MCF 10A (cell line): Measurements from ENCODE around the gene CA10. TPM values are rescaled to one million over a fixed set of nuclear protein-coding genes. Genes with fewer than 3 reads are reported as not detected.

Source experiments
- BruUV-seq: library from RNA; stranded (reverse); fragments of 400-500 nt; replicated peaks from 2 replicates; lab custom pipeline; 2021; lab: Mats Ljungman, UMichigan
- CTCF ChIA-PET: fragments of 300-600 bp; sonication (Branson Sonifier 250); formaldehyde crosslinking; extraction: SDS; loops from one replicate; lab custom pipeline; 2021; ENCODE audit warnings: antibody characterized with exemption, inconsistent platforms; lab: Yijun Ruan, JAX
- POLR2A ChIA-PET: fragments of 300-600, 350-650 bp; sonication (Branson Sonifier 250); formaldehyde crosslinking; extraction: SDS; loops from one replicate; lab custom pipeline; 2020; ENCODE audit warnings: antibody characterized with exemption, inconsistent platforms; lab: Yijun Ruan, JAX
- DNase-seq: peaks from one replicate; pipeline ENCODE4 v3.0.0-alpha.2; 2018; ENCODE audit not compliant: unreplicated experiment
- H3K27ac Mint-ChIP-seq: one replicate; pipeline ENCODE4 v1.8.0; 2022; ENCODE audit warnings: mild to moderate bottlenecking, low read depth, mixed read lengths; ENCODE audit not compliant: unreplicated experiment
- H3K27me3 Mint-ChIP-seq: one replicate; pipeline ENCODE4 v1.8.0; 2022; ENCODE audit warnings: mixed read lengths; ENCODE audit not compliant: insufficient read depth, unreplicated experiment
- H3K36me3 Mint-ChIP-seq: one replicate; pipeline ENCODE4 v1.8.0; 2022; ENCODE audit warnings: mild to moderate bottlenecking, moderate library complexity, mixed read lengths; ENCODE audit not compliant: insufficient read depth, unreplicated experiment
- H3K4me1 Mint-ChIP-seq: one replicate; pipeline ENCODE4 v1.8.0; 2022; ENCODE audit warnings: mixed read lengths; ENCODE audit not compliant: insufficient read depth, unreplicated experiment
- H3K4me3 Mint-ChIP-seq: one replicate; pipeline ENCODE4 v1.8.0; 2022; ENCODE audit warnings: mild to moderate bottlenecking, moderate library complexity, mixed read lengths; ENCODE audit not compliant: unreplicated experiment
- H3K9me3 Mint-ChIP-seq: one replicate; pipeline ENCODE4 v1.8.0; 2022; ENCODE audit warnings: mixed read lengths; ENCODE audit not compliant: unreplicated experiment
- intact Hi-C: fragments of 100-400 bp; cut with micrococcal nuclease; formaldehyde crosslinking; loops from 2 replicates; pipeline ENCODE4 v1.14.1; 2022
- total RNA-seq: library from RNA; stranded (reverse); gene quantifications from 2 replicates; pipeline ENCODE4 v1.2.3, GENCODE V29; 2022
- TF ChIP-seq, protein P1 (sequence below): fragments of 200-600 bp; IDR thresholded peaks from one replicate; pipeline ENCODE4 v1.8.0; 2022; ENCODE audit warnings: antibody characterized with exemption, mild to moderate bottlenecking; ENCODE audit not compliant: unreplicated experiment

CA10 gene
- total RNA-seq, 1 experiment from 2014 or later = not detected

DNA sequence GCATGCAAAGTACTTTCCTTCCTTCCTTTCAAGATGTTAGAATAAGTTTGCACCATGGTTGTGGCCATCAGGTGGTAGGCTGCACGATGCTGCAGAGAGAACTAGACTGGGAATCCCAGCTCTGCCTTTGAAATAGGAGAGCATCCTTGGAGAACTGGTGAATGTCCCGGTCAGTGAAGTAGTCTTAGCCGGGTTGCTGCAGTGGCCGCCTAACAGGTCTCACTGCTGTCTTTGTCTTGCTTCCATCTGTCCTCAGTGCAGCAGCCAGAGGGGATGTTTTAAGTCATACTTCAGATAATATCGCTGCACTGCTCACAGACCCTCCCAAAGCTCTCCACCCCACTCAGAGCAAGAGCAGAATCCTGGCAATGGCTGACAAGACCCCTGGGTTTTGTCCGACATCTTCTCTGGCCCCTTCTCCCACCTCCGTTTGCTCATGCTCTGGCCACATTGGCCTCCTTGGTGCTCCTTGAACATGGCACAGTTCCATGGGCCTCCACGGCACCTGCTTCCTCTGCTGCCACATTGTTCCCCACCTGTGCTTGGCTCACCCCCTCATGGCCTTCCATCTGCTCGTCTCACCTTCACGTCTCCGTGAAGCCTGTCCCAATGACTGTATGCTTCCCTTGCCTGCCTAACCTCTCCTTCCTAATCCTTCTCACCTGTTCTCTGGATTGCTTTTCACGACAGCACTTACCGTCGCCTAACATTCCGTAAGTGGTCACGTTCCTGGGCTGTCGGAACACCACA lies 458.3 kb downstream of the CA10 start:
- intact Hi-C loops = no loop called here
- CTCF ChIA-PET = no interaction called here
- POLR2A ChIA-PET = no interaction called here
- no peak overlapping the region for H3K4me3 Mint-ChIP-seq
- no peaks in the 10 kb centered on the region for H3K9me3 Mint-ChIP-seq
- peaks cover 41% of the 10 kb centered on the region for H3K27me3 Mint-ChIP-seq
- H3K36me3 Mint-ChIP-seq = no peaks in the 10 kb centered on the region
- no peak for DNase-seq
- no TSS peak for BruUV-seq
- no peak overlapping the region for H3K27ac Mint-ChIP-seq
- TF ChIP-seq, protein P1, sequence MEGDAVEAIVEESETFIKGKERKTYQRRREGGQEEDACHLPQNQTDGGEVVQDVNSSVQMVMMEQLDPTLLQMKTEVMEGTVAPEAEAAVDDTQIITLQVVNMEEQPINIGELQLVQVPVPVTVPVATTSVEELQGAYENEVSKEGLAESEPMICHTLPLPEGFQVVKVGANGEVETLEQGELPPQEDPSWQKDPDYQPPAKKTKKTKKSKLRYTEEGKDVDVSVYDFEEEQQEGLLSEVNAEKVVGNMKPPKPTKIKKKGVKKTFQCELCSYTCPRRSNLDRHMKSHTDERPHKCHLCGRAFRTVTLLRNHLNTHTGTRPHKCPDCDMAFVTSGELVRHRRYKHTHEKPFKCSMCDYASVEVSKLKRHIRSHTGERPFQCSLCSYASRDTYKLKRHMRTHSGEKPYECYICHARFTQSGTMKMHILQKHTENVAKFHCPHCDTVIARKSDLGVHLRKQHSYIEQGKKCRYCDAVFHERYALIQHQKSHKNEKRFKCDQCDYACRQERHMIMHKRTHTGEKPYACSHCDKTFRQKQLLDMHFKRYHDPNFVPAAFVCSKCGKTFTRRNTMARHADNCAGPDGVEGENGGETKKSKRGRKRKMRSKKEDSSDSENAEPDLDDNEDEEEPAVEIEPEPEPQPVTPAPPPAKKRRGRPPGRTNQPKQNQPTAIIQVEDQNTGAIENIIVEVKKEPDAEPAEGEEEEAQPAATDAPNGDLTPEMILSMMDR = no peak
- H3K4me1 Mint-ChIP-seq = peaks cover 6% of the 10 kb centered on the region

DNA sequence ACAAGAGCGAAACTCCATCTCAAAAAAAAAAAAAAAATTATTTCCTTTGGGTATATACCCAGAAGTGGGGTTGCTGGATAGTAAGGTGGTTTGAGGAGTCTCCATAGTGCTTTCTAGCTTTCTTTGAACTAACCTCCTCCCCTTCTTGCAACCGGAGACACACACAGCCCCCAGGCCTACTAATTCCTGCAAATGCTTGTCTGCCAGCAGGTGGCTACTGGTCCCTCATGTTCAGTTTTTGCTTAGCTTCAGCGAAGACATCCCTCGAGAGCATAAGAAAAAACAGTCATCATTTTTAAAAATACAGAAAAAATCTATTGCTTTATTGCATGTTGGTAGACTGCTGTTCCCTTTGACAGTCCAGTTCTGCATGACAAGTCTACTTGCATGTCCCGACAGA lies 459.2 kb downstream of the CA10 start:
- POLR2A ChIA-PET = no interaction called here
- BruUV-seq = no TSS peak
- H3K4me3 Mint-ChIP-seq = no peak overlapping the region
- DNase-seq = no peak
- CTCF ChIA-PET = interaction anchor here (0.7 kb wide), 1 partner anchor 14 kb away, joined by 3 read pairs; no protein-coding TSS in a partner anchor
- TF ChIP-seq, protein P1 = no peak
- intact Hi-C loops = no loop called here
- H3K27me3 Mint-ChIP-seq = peaks cover 41% of the 10 kb centered on the region
- no peak overlapping the region for H3K27ac Mint-ChIP-seq
- H3K36me3 Mint-ChIP-seq = no peaks in the 10 kb centered on the region
- peaks cover 6% of the 10 kb centered on the region for H3K4me1 Mint-ChIP-seq
- H3K9me3 Mint-ChIP-seq = no peaks in the 10 kb centered on the region

DNA sequence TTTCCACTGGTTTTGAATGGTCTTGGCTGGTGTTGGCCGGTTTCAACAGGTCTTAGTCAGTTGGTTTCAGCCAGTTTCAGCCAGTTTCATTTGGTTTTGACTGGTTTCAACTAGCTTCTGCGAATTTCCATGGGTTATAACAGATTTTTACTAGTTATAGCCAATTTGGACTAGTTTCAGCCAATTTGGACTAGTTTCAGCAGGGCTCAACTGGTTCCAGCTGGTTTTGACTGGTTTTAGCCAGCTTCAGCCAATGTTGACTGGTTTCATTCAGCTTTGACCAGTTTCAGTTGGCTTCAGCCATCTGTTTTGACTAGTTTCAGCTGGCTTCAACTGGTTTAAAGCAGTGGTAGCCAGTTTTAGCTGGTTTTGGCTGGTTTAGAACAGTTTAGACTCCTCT lies 465.6 kb downstream of the CA10 start:
- POLR2A ChIA-PET = no interaction called here
- peaks cover 7% of the 10 kb centered on the region for H3K9me3 Mint-ChIP-seq

DNA sequence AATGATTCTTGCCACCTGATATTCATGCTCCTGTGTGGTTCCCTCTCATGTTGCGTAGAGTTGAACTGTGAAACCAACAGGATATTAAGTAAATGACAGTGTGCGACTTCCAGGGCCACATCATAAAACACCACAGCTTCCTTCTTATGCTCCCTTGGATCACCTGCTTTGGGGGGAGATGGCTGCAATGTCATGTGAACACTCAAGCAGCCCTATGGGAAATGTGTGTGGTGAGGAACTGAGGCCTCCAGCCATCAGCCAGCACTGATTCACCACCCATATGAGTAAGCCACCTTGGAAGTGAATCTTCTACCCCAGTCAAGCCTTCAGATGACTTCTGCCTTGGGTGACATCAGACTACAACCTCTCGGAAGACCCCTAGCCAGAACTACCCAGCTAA lies 470.6 kb downstream of the CA10 start:
- peaks cover 10% of the 10 kb centered on the region for H3K27me3 Mint-ChIP-seq
- DNase-seq = no peak
- peaks cover 7% of the 10 kb centered on the region for H3K9me3 Mint-ChIP-seq
- ChIA-PET CTCF (no interaction called here), POLR2A (no interaction called here)
- TF ChIP-seq, protein P1 = no peak
- H3K27ac Mint-ChIP-seq = no peak overlapping the region
- H3K4me3 Mint-ChIP-seq = no peak overlapping the region
- intact Hi-C loops = no loop called here
- H3K4me1 Mint-ChIP-seq = no peaks in the 10 kb centered on the region
- no peaks in the 10 kb centered on the region for H3K36me3 Mint-ChIP-seq
- BruUV-seq = no TSS peak

More for the DNA sequence above, 465.6 kb downstream of the CA10 start:
- no peak for DNase-seq
- CTCF ChIA-PET = interaction anchor here (0.6 to 0.7 kb wide), 2 partner anchors 41 to 391 kb away, joined by 3 to 4 read pairs; no protein-coding TSS in a partner anchor
- Mint-ChIP-seq H3K36me3 (no peaks in the 10 kb centered on the region), H3K4me1 (no peaks in the 10 kb centered on the region), H3K4me3 (no peak overlapping the region), H3K27me3 (peaks cover 24% of the 10 kb centered on the region), H3K27ac (no peak overlapping the region)
- TF ChIP-seq, protein P1 = no peak
- intact Hi-C loops = no loop called here
- no TSS peak for BruUV-seq
